22Rv1 (cell line): ENCODE results near the gene S100PBP.

Experiments used
- CTCF ChIP-seq: fragments of 450-650 bp; IDR thresholded peaks from 2 replicates; pipeline ENCODE4 v1.5.1; 2017; ENCODE audit warnings: mild to moderate bottlenecking
- ZFX ChIP-seq: fragments of 450-650 bp; IDR thresholded peaks from 2 replicates; pipeline ENCODE4 v1.6.1; 2017; ENCODE audit warnings: antibody characterized with exemption, borderline replicate concordance

GRCh38 chr1:32810358-32810757 is 7.1 kb upstream of the S100PBP start:
- TF ChIP-seq CTCF (no peak), ZFX (no peak)
